BLaER1 treated with 17β-estradiol and CSF1 and Interleukin-3, amounts not matched to agents 10 nM and 100 nM (cell line): ENCODE data around the gene C16orf89.

ENCODE experiments used
- H3K27ac ChIP-seq, 11 experiments: shearing (Covaris generic); formaldehyde crosslinking; 2 replicates each; pipeline ENCODE4 v1.8.1; 2022
- H3K27me3 ChIP-seq, 11 experiments: shearing (Covaris generic); formaldehyde crosslinking; 2 replicates each; pipeline ENCODE4 v1.8.1; 2022
- H3K36me3 ChIP-seq, 11 experiments: shearing (Covaris generic); formaldehyde crosslinking; 2 replicates each; pipeline ENCODE4 v1.8.1; 2022
- H3K4me1 ChIP-seq, 10 experiments: shearing (Covaris generic); formaldehyde crosslinking; 2 replicates each; pipeline ENCODE4 v1.8.1; 2022
- H3K4me2 ChIP-seq, 11 experiments: shearing (Covaris generic); formaldehyde crosslinking; 2 replicates each; pipeline ENCODE4 v1.8.1; 2022
- H3K4me3 ChIP-seq, 10 experiments: shearing (Covaris generic); formaldehyde crosslinking; 2 replicates each; pipeline ENCODE4 v1.8.1; 2022
- H3K9ac ChIP-seq, 11 experiments: shearing (Covaris generic); formaldehyde crosslinking; 2 replicates each; pipeline ENCODE4 v1.8.1; 2022
- H3K9me3 ChIP-seq, 11 experiments: shearing (Covaris generic); formaldehyde crosslinking; replicated peaks in 1 of 11; 2 replicates each; pipeline ENCODE4 v1.8.1; 2022
- H4K20me1 ChIP-seq, 11 experiments: shearing (Covaris generic); formaldehyde crosslinking; 2 replicates each; pipeline ENCODE4 v1.8.1; 2022
- Cebpa-rat ChIP-seq, 11 experiments: shearing (Covaris generic); IDR thresholded peaks; 2 replicates each; pipeline ENCODE4 v1.8.1; 2022

C16orf89 gene

DNA sequence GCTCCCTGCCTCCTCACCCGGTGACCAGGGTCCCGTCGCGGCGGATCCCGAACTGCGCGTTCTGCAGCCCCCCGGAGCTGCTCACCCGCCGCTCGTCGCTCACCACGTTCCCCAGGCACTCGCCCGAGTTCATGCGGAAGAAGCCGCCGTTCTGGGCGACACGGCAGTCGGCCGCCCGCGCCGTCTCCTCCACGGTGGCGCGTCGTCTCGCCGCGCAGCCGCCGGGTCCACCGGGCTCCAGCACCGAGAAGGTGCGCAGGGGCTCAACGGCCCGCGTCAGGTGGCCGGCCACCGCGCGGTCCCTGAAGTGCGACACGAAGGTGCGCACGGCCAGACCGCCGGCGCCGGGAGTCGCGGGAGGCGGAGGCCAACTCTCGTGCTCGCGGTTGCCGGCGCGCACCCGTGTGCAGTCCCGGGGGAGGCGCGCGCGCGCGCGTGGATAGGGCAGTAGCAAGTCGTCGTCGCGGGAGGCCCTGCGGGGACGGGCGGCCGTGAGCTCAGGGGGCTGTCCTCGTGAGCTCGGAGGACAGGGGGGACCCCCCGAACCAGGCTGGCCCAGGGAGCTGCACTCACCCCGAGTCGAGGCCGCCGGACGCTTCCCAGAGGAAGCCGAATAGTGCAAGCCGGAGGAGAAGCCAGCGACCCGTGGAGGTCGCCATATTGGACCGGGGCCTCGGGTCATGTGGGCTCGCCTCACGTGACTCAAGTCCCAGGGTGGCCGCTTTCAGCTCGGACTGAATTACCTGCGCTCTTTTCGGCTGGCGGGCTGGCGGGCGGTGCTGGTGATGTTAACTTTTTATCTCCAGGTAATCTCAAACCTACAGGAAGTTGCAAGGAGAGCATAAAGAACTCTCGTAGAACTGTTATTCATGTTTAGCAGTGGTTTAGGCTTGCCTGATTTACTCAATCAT, 32.2 kb downstream of the C16orf89 start, which contains the start of gene NAGPA:
Gene NAGPA (minus strand): TSS at position 680 of the 911 bp plus-strand sequence. CDS start 21 bp downstream, at position 659.
- peak within 1 kb of the TSS; percentile 71 to 95 (median 87) for H3K27ac ChIP-seq
- no peak for TF ChIP-seq Cebpa-rat (IDR thresholded peaks at IDR 0.05)
- peaks cover 18 to 47% (median 22%) of the 10 kb centered on the region in 10 experiments for H3K4me1 ChIP-seq
- H3K4me3 ChIP-seq = peak within 1 kb of the TSS; percentile 62 to 97 (median 88)
- peak within 1 kb of the TSS; percentile 84 to 95 (median 89) for H3K9ac ChIP-seq
- no peaks in the 10 kb centered on the region for H3K9me3 ChIP-seq
- H4K20me1 ChIP-seq = peaks cover 0 to 29% (median 0%) of the 10 kb centered on the region in 11 experiments; a peak in 7 of 22 replicates
- H3K36me3 ChIP-seq = peaks cover 0 to 31% (median 20%) of the 10 kb centered on the region in 11 experiments; a peak in 13 of 22 replicates
- H3K27me3 ChIP-seq = no peaks in the 10 kb centered on the region
- H3K4me2 ChIP-seq = peak within 1 kb of the TSS; percentile 79 to 96 (median 93)

GRCh38 chr16:5032748-5033167, 33.0 kb downstream of the C16orf89 start:
- Histone ChIP-seq H3K27ac (peak overlapping the region; percentile 71 to 95 (median 87); a peak in 18 of 22 replicates), H3K4me2 (peak overlapping the region; percentile 79 to 96 (median 93)), H3K4me1 (peaks cover 18 to 47% (median 22%) of the 10 kb centered on the region in 10 experiments), H3K4me3 (peak overlapping the region; percentile 62 to 97 (median 88)), H3K9me3 (no peaks in the 10 kb centered on the region), H3K36me3 (peaks cover 0 to 39% (median 27%) of the 10 kb centered on the region in 11 experiments; a peak in 14 of 22 replicates), H3K9ac (peak overlapping the region; percentile 84 to 95 (median 89)), H4K20me1 (peaks cover 0 to 35% (median 0%) of the 10 kb centered on the region in 11 experiments; a peak in 7 of 22 replicates), H3K27me3 (no peaks in the 10 kb centered on the region)
- no peak for TF ChIP-seq Cebpa-rat (IDR thresholded peaks at IDR 0.05)

DNA sequence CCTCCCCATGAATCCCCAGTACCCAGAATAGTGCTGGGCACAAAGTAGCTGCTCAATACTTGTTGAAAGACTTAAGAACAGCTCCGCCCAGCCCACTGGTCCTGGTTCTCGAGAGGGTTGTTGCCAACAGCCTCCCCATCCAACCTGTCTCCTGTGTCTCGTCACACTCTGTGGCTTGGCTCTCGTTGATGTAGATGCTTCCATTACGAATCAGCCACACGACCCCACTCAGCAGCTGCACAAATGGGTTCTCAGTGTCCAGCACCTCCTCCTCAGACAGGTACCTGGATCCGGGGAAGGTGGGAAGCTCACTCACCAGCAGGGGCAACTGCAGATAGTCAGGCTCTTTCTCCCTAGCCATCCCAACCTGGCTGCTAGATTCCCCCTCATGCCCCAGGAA, 34.2 kb downstream of the C16orf89 start:
- peaks cover 18 to 45% (median 22%) of the 10 kb centered on the region in 10 experiments for H3K4me1 ChIP-seq
- H3K27ac ChIP-seq = no peak overlapping the region
- TF ChIP-seq Cebpa-rat (IDR thresholded peaks at IDR 0.05) = no peak
- H3K9me3 ChIP-seq = no peaks in the 10 kb centered on the region
- peak overlapping the region in 2 of 11 experiments; percentile 40 to 94; a peak in 3 of 22 replicates for H3K9ac ChIP-seq
- H3K4me2 ChIP-seq = peak overlapping the region in 3 of 11 experiments; percentile 91; a peak in 6 of 22 replicates
- H4K20me1 ChIP-seq = peaks cover 0 to 46% (median 0%) of the 10 kb centered on the region in 11 experiments; a peak in 7 of 22 replicates
- 0 out of 20 replicates have a peak overlapping the region, but pooled peaks of 1 of the 10 experiments have one; percentile 73 for H3K4me3 ChIP-seq
- H3K36me3 ChIP-seq = peaks cover 0 to 50% (median 31%) of the 10 kb centered on the region in 11 experiments; a peak in 14 of 22 replicates
- H3K27me3 ChIP-seq = no peaks in the 10 kb centered on the region

DNA sequence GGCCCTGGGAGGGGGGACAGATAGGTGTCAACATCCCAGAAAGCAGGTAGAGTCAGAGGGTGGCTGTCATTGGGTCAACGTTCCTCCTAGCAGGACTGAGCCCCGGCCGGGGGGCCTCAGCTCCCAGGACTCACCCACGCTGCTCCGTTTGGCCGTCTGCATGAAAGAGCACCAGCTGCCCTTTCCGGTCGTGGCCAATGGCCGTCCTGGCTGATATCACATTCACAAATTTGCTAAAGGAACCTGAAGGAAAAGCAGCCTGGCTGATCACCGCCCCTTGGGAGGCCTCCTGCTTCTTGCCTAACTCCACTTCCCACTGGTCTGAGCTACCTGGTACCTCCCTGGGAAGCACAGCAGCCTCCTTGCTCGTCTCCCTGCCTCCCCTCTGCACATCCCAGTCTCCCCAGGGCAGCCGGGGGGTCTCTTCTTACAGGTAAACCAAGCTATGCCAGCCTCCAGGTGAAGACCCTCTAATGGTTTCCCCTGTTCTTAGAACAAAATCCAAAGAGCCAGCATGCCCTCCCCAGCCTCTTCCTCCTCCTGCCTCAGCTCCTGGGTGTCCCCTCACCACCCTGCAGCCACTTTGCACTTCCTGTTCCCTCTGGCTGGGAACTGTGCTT, 35.4 kb downstream of the C16orf89 start:
- no peak overlapping the region for H3K4me3 ChIP-seq
- peaks cover 18 to 40% (median 22%) of the 10 kb centered on the region in 10 experiments for H3K4me1 ChIP-seq
- peak overlapping the region in 1 of 11 experiments; percentile 35; a peak in 1 of 22 replicates for H3K9ac ChIP-seq
- no peak overlapping the region for H3K27ac ChIP-seq
- no peaks in the 10 kb centered on the region for H3K9me3 ChIP-seq
- no peak for TF ChIP-seq Cebpa-rat (IDR thresholded peaks at IDR 0.05)
- peaks cover 0 to 49% (median 1%) of the 10 kb centered on the region in 11 experiments; a peak in 9 of 22 replicates for H4K20me1 ChIP-seq
- H3K4me2 ChIP-seq = peak overlapping the region in 3 of 11 experiments; percentile 2 to 91 (median 91); a peak in 3 of 22 replicates
- peaks cover 0 to 60% (median 31%) of the 10 kb centered on the region in 11 experiments; a peak in 14 of 22 replicates for H3K36me3 ChIP-seq
- no peaks in the 10 kb centered on the region for H3K27me3 ChIP-seq

DNA sequence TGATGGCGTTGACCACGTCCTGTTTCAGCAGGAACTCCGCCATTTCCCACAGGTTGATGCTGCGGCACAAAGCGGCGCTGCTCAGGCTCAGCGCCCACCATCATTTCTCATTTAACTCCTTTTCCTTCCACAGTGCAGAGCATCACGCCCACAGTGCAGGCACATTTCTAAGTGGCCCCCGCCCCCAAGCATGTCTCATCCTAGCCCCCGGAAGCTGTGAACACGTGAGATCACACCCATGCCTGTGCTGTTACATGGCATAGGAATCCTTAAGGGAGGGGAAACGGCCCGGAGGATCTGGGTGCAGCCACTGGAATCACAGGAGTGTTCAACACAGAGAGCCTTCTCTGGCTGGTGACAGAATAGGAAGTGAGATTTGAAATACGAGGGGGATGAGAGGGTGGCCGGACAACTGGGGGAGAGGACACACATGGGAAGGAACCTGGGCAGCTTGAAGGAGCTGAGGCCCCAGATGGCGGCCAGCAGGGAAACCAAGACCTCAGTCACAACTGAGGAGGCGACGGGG, 36.7 kb downstream of the C16orf89 start:
- H3K27ac ChIP-seq = no peak overlapping the region
- peaks cover 0 to 63% (median 7%) of the 10 kb centered on the region in 11 experiments; a peak in 10 of 22 replicates for H4K20me1 ChIP-seq
- H3K36me3 ChIP-seq = peaks cover 0 to 73% (median 31%) of the 10 kb centered on the region in 11 experiments; a peak in 15 of 22 replicates
- H3K4me1 ChIP-seq = peaks cover 10 to 30% (median 14%) of the 10 kb centered on the region in 10 experiments
- H3K27me3 ChIP-seq = no peaks in the 10 kb centered on the region
- no peak for TF ChIP-seq Cebpa-rat (IDR thresholded peaks at IDR 0.05)
- no peak overlapping the region for H3K4me3 ChIP-seq
- no peak overlapping the region for H3K4me2 ChIP-seq
- H3K9ac ChIP-seq = no peak overlapping the region
- no peaks in the 10 kb centered on the region for H3K9me3 ChIP-seq

DNA sequence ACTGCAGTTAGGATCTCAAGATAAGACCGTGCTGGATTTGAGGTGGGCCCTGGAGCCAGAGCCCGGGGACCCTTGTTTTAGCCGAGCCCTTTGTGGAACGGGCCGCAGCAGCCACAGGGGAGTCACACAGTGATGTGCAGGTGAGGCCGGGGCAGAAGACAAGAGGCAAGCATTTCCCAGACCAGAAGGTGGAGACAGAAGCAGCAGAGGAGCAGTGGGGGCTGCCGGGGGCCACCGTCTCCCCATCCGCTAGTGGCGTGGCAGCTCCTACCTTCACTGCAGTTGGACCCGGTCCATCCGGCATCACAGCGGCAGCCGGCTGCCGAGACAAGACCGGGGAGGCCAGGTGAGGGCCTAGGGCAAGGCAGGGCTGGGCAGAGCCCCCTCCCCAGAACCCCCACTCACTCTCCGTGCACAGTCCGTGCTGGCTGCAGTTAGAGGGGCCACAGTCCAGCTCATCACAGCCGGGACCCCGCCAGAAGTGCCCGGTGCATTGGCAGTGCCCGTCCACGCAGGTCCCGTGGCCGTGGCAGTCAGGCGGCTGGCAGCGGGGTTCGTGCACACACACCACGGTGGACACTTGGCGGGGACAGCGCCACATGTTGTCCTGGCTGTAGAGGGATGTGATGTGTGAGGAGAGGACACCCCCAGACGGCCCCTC, 38.1 kb downstream of the C16orf89 start:
- peaks cover 0 to 73% (median 31%) of the 10 kb centered on the region in 11 experiments; a peak in 15 of 22 replicates for H3K36me3 ChIP-seq
- H3K9me3 ChIP-seq = no peaks in the 10 kb centered on the region
- no peak overlapping the region for H3K9ac ChIP-seq
- TF ChIP-seq Cebpa-rat (IDR thresholded peaks at IDR 0.05) = no peak
- H3K4me3 ChIP-seq = no peak overlapping the region
- no peaks in the 10 kb centered on the region for H3K27me3 ChIP-seq
- H4K20me1 ChIP-seq = peaks cover 0 to 74% (median 7%) of the 10 kb centered on the region in 11 experiments; a peak in 10 of 22 replicates
- no peak overlapping the region for H3K4me2 ChIP-seq
- peaks cover 4 to 26% (median 8%) of the 10 kb centered on the region in 10 experiments for H3K4me1 ChIP-seq
- H3K27ac ChIP-seq = no peak overlapping the region

GRCh38 chr16:5027086-5027485, 38.7 kb downstream of the C16orf89 start:
- peaks cover 0 to 74% (median 7%) of the 10 kb centered on the region in 11 experiments; a peak in 10 of 22 replicates for H4K20me1 ChIP-seq
- peaks cover 0 to 20% (median 2%) of the 10 kb centered on the region in 10 experiments; a peak in 8 of 20 replicates for H3K4me1 ChIP-seq

GRCh38 chr16:5026664-5027063, 39.1 kb downstream of the C16orf89 start:
- H3K4me3 ChIP-seq = no peak overlapping the region
- H3K27me3 ChIP-seq = no peaks in the 10 kb centered on the region
- peaks cover 0 to 74% (median 7%) of the 10 kb centered on the region in 11 experiments; a peak in 10 of 22 replicates for H4K20me1 ChIP-seq
- TF ChIP-seq Cebpa-rat (IDR thresholded peaks at IDR 0.05) = no peak
- peaks cover 0 to 15% (median 0%) of the 10 kb centered on the region in 10 experiments; a peak in 6 of 20 replicates for H3K4me1 ChIP-seq
- H3K9me3 ChIP-seq = no peaks in the 10 kb centered on the region
- no peak overlapping the region for H3K4me2 ChIP-seq
- H3K36me3 ChIP-seq = peaks cover 0 to 72% (median 31%) of the 10 kb centered on the region in 11 experiments; a peak in 15 of 22 replicates
- H3K27ac ChIP-seq = no peak overlapping the region
- no peak overlapping the region; a peak in 1 of 22 replicates for H3K9ac ChIP-seq

More at GRCh38 chr16:5027086-5027485, 38.7 kb downstream of the C16orf89 start:
- Histone ChIP-seq H3K9me3 (no peaks in the 10 kb centered on the region), H3K9ac (no peak overlapping the region; a peak in 1 of 22 replicates), H3K4me3 (no peak overlapping the region), H3K4me2 (no peak overlapping the region), H3K27ac (no peak overlapping the region), H3K36me3 (peaks cover 0 to 73% (median 31%) of the 10 kb centered on the region in 11 experiments; a peak in 15 of 22 replicates), H3K27me3 (no peaks in the 10 kb centered on the region)
- TF ChIP-seq Cebpa-rat (IDR thresholded peaks at IDR 0.05) = no peak
